Measurements from ENCODE around the gene PDYN. TPM values are rescaled to one million over a fixed set of nuclear protein-coding genes. Genes with fewer than 3 reads are reported as not detected.

Gene PDYN
- polyA plus RNA-seq, 1 donor = 0.10 TPM

GRCh38 chr20:2006452-2007361 lies 12.8 kb upstream of the PDYN start:
- Histone ChIP-seq H3K36me3 (ENCODE audit: control insufficient read depth, insufficient read depth, low read length) (no peaks in the 10 kb centered on the region), H3K4me1 (ENCODE audit: control insufficient read depth, insufficient read depth, low read length) (no peaks in the 10 kb centered on the region), H3K27me3 (ENCODE audit: control insufficient read depth, insufficient read depth, low read length) (peaks cover 13% of the 10 kb centered on the region), H3K9me3 (ENCODE audit: control insufficient read depth, low read depth, low read length) (no peaks in the 10 kb centered on the region), H3K27ac (ENCODE audit: low read length) (no peak overlapping the region), H3K4me3 (ENCODE audit: low read length) (no peak overlapping the region)
- 0% methylated on average over 1 of the region's 20 CpGs for WGBS (ENCODE audit: insufficient coverage, low lambda C conversion rate)
- DNase-seq = peak; percentile 11 to 16

- Histone ChIP-seq H3K4me1 (ENCODE audit: control insufficient read depth, insufficient read depth, low read length) (no peaks in the 10 kb centered on the region), H3K9me3 (ENCODE audit: control insufficient read depth, low read depth, low read length) (no peaks in the 10 kb centered on the region), H3K36me3 (ENCODE audit: control insufficient read depth, insufficient read depth, low read length) (no peaks in the 10 kb centered on the region), H3K27me3 (ENCODE audit: control insufficient read depth, insufficient read depth, low read length) (peaks cover 13% of the 10 kb centered on the region), H3K4me3 (ENCODE audit: low read length) (no peak overlapping the region), H3K27ac (ENCODE audit: low read length) (no peak overlapping the region)
- DNase-seq = peak; percentile 38 to 56
- WGBS (ENCODE audit: insufficient coverage, low lambda C conversion rate) = 33% methylated on average over 2 of the region's 12 CpGs
Measured at GRCh38 chr20:2005831-2006426, 12.1 kb upstream of the PDYN start.

GRCh38 chr20:2005359-2005758 lies 11.5 kb upstream of the PDYN start:
- Histone ChIP-seq H3K27ac (ENCODE audit: low read length) (no peak overlapping the region), H3K27me3 (ENCODE audit: control insufficient read depth, insufficient read depth, low read length) (peaks cover 17% of the 10 kb centered on the region), H3K9me3 (ENCODE audit: control insufficient read depth, low read depth, low read length) (no peaks in the 10 kb centered on the region), H3K4me3 (ENCODE audit: low read length) (no peak overlapping the region), H3K36me3 (ENCODE audit: control insufficient read depth, insufficient read depth, low read length) (no peaks in the 10 kb centered on the region), H3K4me1 (ENCODE audit: control insufficient read depth, insufficient read depth, low read length) (no peaks in the 10 kb centered on the region)
- no peak for DNase-seq
- WGBS (ENCODE audit: insufficient coverage, low lambda C conversion rate) = no CpG with 5 or more reads among the region's 1 CpG

GRCh38 chr20:2004171-2004570 lies 10.3 kb upstream of the PDYN start:
- no peaks in the 10 kb centered on the region for H3K36me3 ChIP-seq (ENCODE audit: control insufficient read depth, insufficient read depth, low read length)
- no CpG with 5 or more reads among the region's 1 CpG for WGBS (ENCODE audit: insufficient coverage, low lambda C conversion rate)
- H3K4me1 ChIP-seq (ENCODE audit: control insufficient read depth, insufficient read depth, low read length) = no peaks in the 10 kb centered on the region
- no peak overlapping the region for H3K27ac ChIP-seq (ENCODE audit: low read length)
- no peak for DNase-seq
- no peak overlapping the region for H3K4me3 ChIP-seq (ENCODE audit: low read length)
- no peaks in the 10 kb centered on the region for H3K9me3 ChIP-seq (ENCODE audit: control insufficient read depth, low read depth, low read length)
- peaks cover 11% of the 10 kb centered on the region for H3K27me3 ChIP-seq (ENCODE audit: control insufficient read depth, insufficient read depth, low read length)

- Histone ChIP-seq H3K27me3 (ENCODE audit: control insufficient read depth, insufficient read depth, low read length) (peaks cover 16% of the 10 kb centered on the region), H3K36me3 (ENCODE audit: control insufficient read depth, insufficient read depth, low read length) (no peaks in the 10 kb centered on the region), H3K4me3 (ENCODE audit: low read length) (no peak overlapping the region), H3K27ac (ENCODE audit: low read length) (no peak overlapping the region), H3K9me3 (ENCODE audit: control insufficient read depth, low read depth, low read length) (no peaks in the 10 kb centered on the region), H3K4me1 (ENCODE audit: control insufficient read depth, insufficient read depth, low read length) (no peaks in the 10 kb centered on the region)
- DNase-seq = no peak
- WGBS (ENCODE audit: insufficient coverage, low lambda C conversion rate) = no CpG with 5 or more reads among the region's 4 CpGs
Measured at GRCh38 chr20:2002365-2002764, 8.5 kb upstream of the PDYN start.

GRCh38 chr20:2001119-2001518 lies 7.3 kb upstream of the PDYN start:
- WGBS (ENCODE audit: insufficient coverage, low lambda C conversion rate) = no CpG with 5 or more reads among the region's 3 CpGs
- H3K4me3 ChIP-seq (ENCODE audit: low read length) = no peak overlapping the region

GRCh38 chr20:2000285-2000684 lies 6.4 kb upstream of the PDYN start:
- no peak overlapping the region for H3K27ac ChIP-seq (ENCODE audit: low read length)
- H3K36me3 ChIP-seq (ENCODE audit: control insufficient read depth, insufficient read depth, low read length) = no peaks in the 10 kb centered on the region
- peaks cover 26% of the 10 kb centered on the region for H3K27me3 ChIP-seq (ENCODE audit: control insufficient read depth, insufficient read depth, low read length)
- no peaks in the 10 kb centered on the region for H3K4me1 ChIP-seq (ENCODE audit: control insufficient read depth, insufficient read depth, low read length)
- no peak for DNase-seq
- H3K9me3 ChIP-seq (ENCODE audit: control insufficient read depth, low read depth, low read length) = no peaks in the 10 kb centered on the region
- 92% methylated on average over 2 of the region's 6 CpGs for WGBS (ENCODE audit: insufficient coverage, low lambda C conversion rate)
- no peak overlapping the region for H3K4me3 ChIP-seq (ENCODE audit: low read length)

More at GRCh38 chr20:2001119-2001518, 7.3 kb upstream of the PDYN start:
- H3K9me3 ChIP-seq (ENCODE audit: control insufficient read depth, low read depth, low read length) = no peaks in the 10 kb centered on the region
- H3K27me3 ChIP-seq (ENCODE audit: control insufficient read depth, insufficient read depth, low read length) = peaks cover 22% of the 10 kb centered on the region
- DNase-seq = no peak
- no peaks in the 10 kb centered on the region for H3K36me3 ChIP-seq (ENCODE audit: control insufficient read depth, insufficient read depth, low read length)
- no peak overlapping the region for H3K27ac ChIP-seq (ENCODE audit: low read length)
- H3K4me1 ChIP-seq (ENCODE audit: control insufficient read depth, insufficient read depth, low read length) = no peaks in the 10 kb centered on the region

GRCh38 chr20:1998715-1999114 lies 4.9 kb upstream of the PDYN start:
- no peaks in the 10 kb centered on the region for H3K4me1 ChIP-seq (ENCODE audit: control insufficient read depth, insufficient read depth, low read length)
- 20% methylated on average over 1 of the region's 3 CpGs for WGBS (ENCODE audit: insufficient coverage, low lambda C conversion rate)
- peaks cover 36% of the 10 kb centered on the region for H3K27me3 ChIP-seq (ENCODE audit: control insufficient read depth, insufficient read depth, low read length)
- H3K27ac ChIP-seq (ENCODE audit: low read length) = no peak overlapping the region
- no peak overlapping the region for H3K4me3 ChIP-seq (ENCODE audit: low read length)
- H3K9me3 ChIP-seq (ENCODE audit: control insufficient read depth, low read depth, low read length) = no peaks in the 10 kb centered on the region
- H3K36me3 ChIP-seq (ENCODE audit: control insufficient read depth, insufficient read depth, low read length) = no peaks in the 10 kb centered on the region
- no peak for DNase-seq

GRCh38 chr20:1998193-1998520 lies 4.3 kb upstream of the PDYN start:
- no peaks in the 10 kb centered on the region for H3K36me3 ChIP-seq (ENCODE audit: control insufficient read depth, insufficient read depth, low read length)
- DNase-seq = no peak
- no peaks in the 10 kb centered on the region for H3K4me1 ChIP-seq (ENCODE audit: control insufficient read depth, insufficient read depth, low read length)
- H3K4me3 ChIP-seq (ENCODE audit: low read length) = no peak overlapping the region
- no peak overlapping the region for H3K27ac ChIP-seq (ENCODE audit: low read length)
- no peaks in the 10 kb centered on the region for H3K9me3 ChIP-seq (ENCODE audit: control insufficient read depth, low read depth, low read length)
- no CpG with 5 or more reads among the region's 4 CpGs for WGBS (ENCODE audit: insufficient coverage, low lambda C conversion rate)
- peaks cover 41% of the 10 kb centered on the region for H3K27me3 ChIP-seq (ENCODE audit: control insufficient read depth, insufficient read depth, low read length)

- no peaks in the 10 kb centered on the region for H3K36me3 ChIP-seq (ENCODE audit: control insufficient read depth, insufficient read depth, low read length)
- H3K4me3 ChIP-seq (ENCODE audit: low read length) = no peak overlapping the region
- no peak for DNase-seq
- no peak overlapping the region for H3K27ac ChIP-seq (ENCODE audit: low read length)
- H3K4me1 ChIP-seq (ENCODE audit: control insufficient read depth, insufficient read depth, low read length) = no peaks in the 10 kb centered on the region
- WGBS (ENCODE audit: insufficient coverage, low lambda C conversion rate) = no CpG with 5 or more reads among the region's 15 CpGs
- no peaks in the 10 kb centered on the region for H3K9me3 ChIP-seq (ENCODE audit: control insufficient read depth, low read depth, low read length)
- peaks cover 45% of the 10 kb centered on the region for H3K27me3 ChIP-seq (ENCODE audit: control insufficient read depth, insufficient read depth, low read length)
Measured at GRCh38 chr20:1997483-1998192, 3.8 kb upstream of the PDYN start.

All from large intestine (tissue), 3 donors.